ENCODE data around the gene SUMO2. TPM values are rescaled to one million over a fixed set of nuclear protein-coding genes. Genes with fewer than 3 reads are reported as not detected.

Gene SUMO2
- total and polyA plus RNA-seq, 2 of the 13 experiments (the other 11 are each of a cell fraction or from before 2014, with no cell fraction given): 337 to 553 TPM

DNA sequence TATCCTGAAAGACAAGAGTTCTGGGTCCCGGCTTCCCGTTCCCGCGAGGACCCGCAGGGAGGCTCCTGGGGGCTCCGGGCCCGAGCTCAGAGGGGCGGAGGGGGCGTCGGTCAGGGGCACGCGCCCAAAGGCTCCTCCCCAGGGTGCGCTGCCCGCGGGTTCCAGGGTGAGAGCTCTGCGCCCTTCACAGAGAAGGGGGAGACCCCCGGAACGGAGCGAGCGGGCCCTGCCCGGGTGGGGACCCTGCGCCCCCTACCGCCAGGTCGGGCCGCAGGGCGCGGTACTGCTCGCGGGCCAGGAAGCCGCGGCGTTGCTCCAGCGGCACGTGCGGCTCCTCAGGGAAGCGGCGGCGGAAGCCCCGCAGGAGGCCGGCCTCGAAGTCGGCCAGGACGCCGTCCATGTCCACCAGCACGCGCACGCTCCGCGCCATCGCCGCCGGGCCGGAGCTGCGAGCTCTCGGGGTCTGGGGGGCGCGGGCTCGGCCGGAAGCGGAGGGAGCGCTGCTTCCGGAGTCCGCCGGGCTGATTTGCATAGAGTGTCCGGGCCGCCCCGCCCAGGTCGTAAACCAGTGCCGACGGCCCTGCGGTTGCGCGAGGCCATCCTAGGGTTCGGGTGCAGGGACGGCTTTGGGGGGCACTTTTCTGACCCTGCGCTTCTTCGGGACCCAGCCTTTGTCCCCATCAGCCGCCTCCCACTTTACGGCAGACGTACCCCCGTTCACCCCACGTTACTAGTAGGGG is 51.3 kb downstream of the SUMO2 start, which contains the start of gene NT5C (continued):
- TF ChIP-seq KAT7 (CRISPR knock-in tag; IDR thresholded peaks at IDR 0.05; ENCODE audit: borderline replicate concordance): peak; percentile 63; the same call in 1 of the 2 replicates
- TF ChIP-seq ZNF501 (CRISPR knock-in tag; IDR thresholded peaks at IDR 0.05): no peak
- TF ChIP-seq ZNF777 (CRISPR knock-in tag; IDR thresholded peaks at IDR 0.05): peak; percentile 84
- TF ChIP-seq, protein P1, sequence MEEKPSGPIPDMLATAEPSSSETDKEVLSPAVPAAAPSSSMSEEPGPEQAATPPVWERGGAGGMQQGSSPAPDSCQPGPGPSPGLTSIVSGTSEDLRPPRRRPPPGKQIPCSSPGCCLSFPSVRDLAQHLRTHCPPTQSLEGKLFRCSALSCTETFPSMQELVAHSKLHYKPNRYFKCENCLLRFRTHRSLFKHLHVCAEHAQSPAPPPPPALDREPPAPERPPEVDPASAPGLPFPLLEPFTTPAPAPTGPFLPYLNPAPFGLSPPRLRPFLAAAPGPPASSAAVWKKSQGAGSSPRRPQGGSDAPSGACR (CRISPR knock-in tag; IDR thresholded peaks at IDR 0.05): no peak
- TF ChIP-seq JUN (CRISPR knock-in tag; IDR thresholded peaks at IDR 0.05): no peak; the same call in 1 of the 2 replicates
- peak; percentile 77; the same call in 1 of the 2 replicates for TF ChIP-seq ETV6 (CRISPR knock-in tag; conservative IDR thresholded peaks at IDR 0.05)
- TF ChIP-seq CAMTA2 (CRISPR knock-in tag; IDR thresholded peaks at IDR 0.05; ENCODE audit: borderline replicate concordance): peak; percentile 80
- TF ChIP-seq RARG (CRISPR knock-in tag; IDR thresholded peaks at IDR 0.05; ENCODE audit: low read depth): 0 out of 2 replicates have a peak, but pooled peaks have one; percentile 86
- TF ChIP-seq, protein P2, sequence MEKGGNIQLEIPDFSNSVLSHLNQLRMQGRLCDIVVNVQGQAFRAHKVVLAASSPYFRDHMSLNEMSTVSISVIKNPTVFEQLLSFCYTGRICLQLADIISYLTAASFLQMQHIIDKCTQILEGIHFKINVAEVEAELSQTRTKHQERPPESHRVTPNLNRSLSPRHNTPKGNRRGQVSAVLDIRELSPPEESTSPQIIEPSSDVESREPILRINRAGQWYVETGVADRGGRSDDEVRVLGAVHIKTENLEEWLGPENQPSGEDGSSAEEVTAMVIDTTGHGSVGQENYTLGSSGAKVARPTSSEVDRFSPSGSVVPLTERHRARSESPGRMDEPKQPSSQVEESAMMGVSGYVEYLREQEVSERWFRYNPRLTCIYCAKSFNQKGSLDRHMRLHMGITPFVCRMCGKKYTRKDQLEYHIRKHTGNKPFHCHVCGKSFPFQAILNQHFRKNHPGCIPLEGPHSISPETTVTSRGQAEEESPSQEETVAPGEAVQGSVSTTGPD (CRISPR knock-in tag; IDR thresholded peaks at IDR 0.05): no peak
- TF ChIP-seq HNRNPL (IDR thresholded peaks at IDR 0.05; ENCODE audit: low read depth, low read length): no peak
- no peak for TF ChIP-seq GPN1 (CRISPR knock-in tag; IDR thresholded peaks at IDR 0.05; ENCODE audit: borderline replicate concordance)
- no peak for TF ChIP-seq ZMYM2 (CRISPR knock-in tag; IDR thresholded peaks at IDR 0.05)
- TF ChIP-seq SAP130 (CRISPR knock-in tag; IDR thresholded peaks at IDR 0.05; ENCODE audit: low read depth): peak; percentile 95
- TF ChIP-seq SETDB1 (CRISPR knock-in tag; IDR thresholded peaks at IDR 0.05; ENCODE audit: borderline replicate concordance): no peak
- TF ChIP-seq EZH2 (conservative IDR thresholded peaks at IDR 0.05; ENCODE audit: low read depth, low read length): no peak
- no peak for TF ChIP-seq ZNF615 (CRISPR knock-in tag; IDR thresholded peaks at IDR 0.05; ENCODE audit: borderline replicate concordance)
- peak; percentile 78; the same call in 1 of the 2 replicates for TF ChIP-seq ZBTB8A (CRISPR knock-in tag; IDR thresholded peaks at IDR 0.05; ENCODE audit: borderline replicate concordance, low read depth)
- TF ChIP-seq TCF7 (IDR thresholded peaks at IDR 0.05; ENCODE audit: low read depth): no peak
- TF ChIP-seq, protein P3, sequence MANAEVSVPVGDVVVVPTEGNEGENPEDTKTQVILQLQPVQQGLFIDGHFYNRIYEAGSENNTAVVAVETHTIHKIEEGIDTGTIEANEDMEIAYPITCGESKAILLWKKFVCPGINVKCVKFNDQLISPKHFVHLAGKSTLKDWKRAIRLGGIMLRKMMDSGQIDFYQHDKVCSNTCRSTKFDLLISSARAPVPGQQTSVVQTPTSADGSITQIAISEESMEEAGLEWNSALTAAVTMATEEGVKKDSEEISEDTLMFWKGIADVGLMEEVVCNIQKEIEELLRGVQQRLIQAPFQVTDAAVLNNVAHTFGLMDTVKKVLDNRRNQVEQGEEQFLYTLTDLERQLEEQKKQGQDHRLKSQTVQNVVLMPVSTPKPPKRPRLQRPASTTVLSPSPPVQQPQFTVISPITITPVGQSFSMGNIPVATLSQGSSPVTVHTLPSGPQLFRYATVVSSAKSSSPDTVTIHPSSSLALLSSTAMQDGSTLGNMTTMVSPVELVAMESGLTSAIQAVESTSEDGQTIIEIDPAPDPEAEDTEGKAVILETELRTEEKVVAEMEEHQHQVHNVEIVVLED (CRISPR knock-in tag; IDR thresholded peaks at IDR 0.05; ENCODE audit: borderline replicate concordance): peak; percentile 77
- TF ChIP-seq REL (CRISPR knock-in tag; conservative IDR thresholded peaks at IDR 0.05): no peak
- no peak for TF ChIP-seq ZNF432 (CRISPR knock-in tag; IDR thresholded peaks at IDR 0.05; ENCODE audit: borderline replicate concordance)
- TF ChIP-seq ZNF780A (CRISPR knock-in tag; IDR thresholded peaks at IDR 0.05): no peak
- TF ChIP-seq ZNF816 (CRISPR knock-in tag; IDR thresholded peaks at IDR 0.05; ENCODE audit: borderline replicate concordance): no peak; the same call in 1 of the 2 replicates
- TF ChIP-seq ATF6 (CRISPR knock-in tag; conservative IDR thresholded peaks at IDR 0.05): no peak
- peak; percentile 98 for TF ChIP-seq DNMT1 (CRISPR knock-in tag; IDR thresholded peaks at IDR 0.05)

Measured in HepG2 (cell line).